Measurements from ENCODE around the gene DAP3. TPM values are rescaled to one million over a fixed set of nuclear protein-coding genes. Genes with fewer than 3 reads are reported as not detected.
"Not testable (repeated sequence)": the region's sequence is repeated elsewhere in the genome, so short reads cannot be mapped to it uniquely, and the experiment has no call there.

The DAP3 gene
- total and polyA plus RNA-seq, 5 experiments from 2014 or later = 111 to 162 (median 129) TPM

DNA sequence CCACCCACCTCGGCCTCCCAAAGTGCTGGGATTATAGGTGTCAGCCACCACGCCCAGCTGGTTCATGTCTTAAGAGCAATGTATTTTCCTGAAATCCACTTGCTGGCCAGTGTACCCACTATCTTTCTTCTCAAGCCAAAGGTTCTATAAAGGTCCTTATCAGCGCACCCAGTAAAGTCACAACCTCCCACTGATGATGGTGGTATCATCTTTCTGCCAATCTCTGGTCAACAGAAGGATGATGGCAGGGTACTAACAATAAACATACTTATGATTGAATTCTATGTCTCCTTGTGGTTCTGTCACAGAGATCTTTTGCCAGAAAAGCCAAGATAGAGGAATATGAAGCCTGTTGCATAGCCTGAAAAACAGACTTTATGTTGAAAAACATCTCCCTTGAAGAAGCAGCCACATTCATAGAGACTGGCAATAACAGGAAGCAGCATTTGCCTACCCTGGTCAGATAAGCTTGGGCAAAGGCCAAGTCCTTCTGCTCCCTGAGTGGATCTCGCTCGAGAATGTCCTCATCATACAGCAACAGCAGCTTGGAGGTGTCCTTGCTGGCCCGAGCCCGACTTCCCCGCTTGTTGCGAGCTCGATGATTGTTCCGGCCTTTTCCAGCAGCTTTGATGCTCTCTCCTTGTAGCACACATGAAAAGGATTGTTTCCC is 73.0 kb downstream of the DAP3 start:
- ATAC-seq = no peak
- DNase-seq = no peak
- POLR2A ChIA-PET = interaction anchor here (0.6 to 0.7 kb wide), 2 partner anchors 89 to 147 kb away, joined by 3 to 7 read pairs; no protein-coding TSS in a partner anchor
- H3K36me3 Mint-ChIP-seq = peaks cover 12 to 86% (median 30%) of the 10 kb centered on the region in 3 donors
- no peaks in the 10 kb centered on the region for H3K9me3 Mint-ChIP-seq
- peaks cover 0 to 1% (median 0%) of the 10 kb centered on the region in 4 donors for H3K4me1 Mint-ChIP-seq
- H3K27ac Mint-ChIP-seq = peak overlapping the region in 5 of 10 donors; percentile 11 to 66 (median 24)
- no peak overlapping the region for H3K4me3 Mint-ChIP-seq
- H3K27me3 Mint-ChIP-seq = no peaks in the 10 kb centered on the region

GRCh38 chr1:155763090-155763815 is 74.4 kb downstream of the DAP3 start:
- H3K4me3 Mint-ChIP-seq, DNase-seq, H3K27me3 Mint-ChIP-seq, POLR2A ChIA-PET, H3K9me3 Mint-ChIP-seq, H3K4me1 Mint-ChIP-seq, ATAC-seq: not testable (repeated sequence)
- Mint-ChIP-seq H3K27ac (peak overlapping the region in 4 of 10 donors; percentile 10 to 83 (median 65)), H3K36me3 (peaks cover 12 to 88% (median 29%) of the 10 kb centered on the region in 3 donors)

GRCh38 chr1:155763989-155764388 is 75.1 kb downstream of the DAP3 start:
- H3K27me3 Mint-ChIP-seq, ATAC-seq, H3K27ac Mint-ChIP-seq, H3K4me1 Mint-ChIP-seq, POLR2A ChIA-PET, DNase-seq, H3K9me3 Mint-ChIP-seq, H3K4me3 Mint-ChIP-seq: not testable (repeated sequence)
- H3K36me3 Mint-ChIP-seq = peaks cover 12 to 91% (median 26%) of the 10 kb centered on the region in 3 donors

GRCh38 chr1:155767399-155767989 is 78.6 kb downstream of the DAP3 start:
- ATAC-seq, DNase-seq, H3K9me3 Mint-ChIP-seq, H3K27me3 Mint-ChIP-seq, H3K27ac Mint-ChIP-seq, H3K4me1 Mint-ChIP-seq, H3K4me3 Mint-ChIP-seq: not testable (repeated sequence)
- H3K36me3 Mint-ChIP-seq = peaks cover 4 to 89% (median 20%) of the 10 kb centered on the region in 3 donors
- POLR2A ChIA-PET = interaction anchor here (0.7 kb wide), 1 partner anchor 39 kb away, joined by 3 read pairs; no protein-coding TSS in a partner anchor

DNA sequence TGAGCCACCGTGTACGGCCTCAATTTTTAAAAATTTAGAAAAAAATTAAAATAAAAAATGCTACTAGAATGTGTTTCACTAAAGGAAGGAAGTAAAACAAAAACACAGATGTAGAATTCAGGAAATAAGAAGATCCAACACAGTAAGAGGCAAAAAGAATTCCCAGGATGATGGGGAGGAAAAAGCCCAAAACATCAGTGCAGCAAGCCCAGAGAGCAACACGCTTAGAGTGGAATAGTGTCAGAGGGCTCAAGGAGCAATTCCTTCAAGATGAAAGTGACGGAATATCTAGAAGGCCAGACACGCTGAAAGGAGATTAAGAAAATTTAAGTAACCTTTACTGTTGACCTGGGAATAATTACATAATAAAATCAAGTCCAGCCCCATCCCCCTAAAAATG is 80.4 kb downstream of the DAP3 start:
- Mint-ChIP-seq H3K27me3 (no peaks in the 10 kb centered on the region), H3K9me3 (no peaks in the 10 kb centered on the region), H3K36me3 (peaks cover 0 to 89% (median 19%) of the 10 kb centered on the region in 3 donors), H3K4me1 (peaks cover 0 to 1% (median 0%) of the 10 kb centered on the region in 4 donors), H3K27ac (peak overlapping the region in 1 of 10 donors; percentile 30), H3K4me3 (no peak overlapping the region)
- POLR2A ChIA-PET = no interaction called here
- no peak for DNase-seq
- ATAC-seq = no peak

DNA sequence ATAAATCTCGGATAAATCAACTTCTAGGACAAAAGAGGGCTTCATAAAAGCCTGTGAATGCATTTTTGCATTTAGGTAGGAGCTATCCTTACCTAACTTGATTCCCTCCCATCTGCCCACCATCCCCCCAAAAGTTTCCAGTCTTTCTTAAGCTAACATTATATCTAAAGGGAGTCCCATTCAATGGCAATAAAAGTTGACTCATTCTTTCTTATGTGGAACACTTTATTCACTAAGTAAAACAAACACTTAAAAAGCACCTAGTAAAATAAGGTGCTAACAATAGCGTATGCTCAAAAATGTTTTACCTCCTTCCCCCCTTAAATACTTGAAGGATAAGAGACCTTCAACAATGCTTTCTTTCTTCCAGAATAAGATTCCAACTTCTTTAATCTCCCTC is 84.3 kb downstream of the DAP3 start:
- DNase-seq (no peak), ATAC-seq (no peak)
- peak overlapping the region in 2 of 10 donors; percentile 40 to 46 for H3K27ac Mint-ChIP-seq

DNA sequence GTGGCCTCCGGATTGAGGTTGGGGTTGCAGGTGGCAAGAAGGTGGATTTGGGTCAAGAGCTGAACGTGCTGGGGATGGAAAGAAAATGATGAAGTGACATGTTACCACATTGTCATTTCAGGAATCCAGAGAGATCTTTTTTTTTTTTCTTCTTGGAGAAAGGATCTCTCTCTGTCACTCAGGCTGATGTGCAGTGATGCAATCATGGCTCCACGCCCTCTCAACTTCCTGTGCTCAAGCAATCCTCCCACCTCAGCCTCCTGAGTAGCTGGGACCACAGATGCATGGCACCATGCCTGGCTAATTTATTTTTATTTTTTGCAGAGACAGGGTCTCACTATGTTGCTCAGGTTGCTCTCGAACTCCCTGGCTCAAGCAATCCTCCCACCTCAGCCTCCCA is 87.5 kb downstream of the DAP3 start:
- Mint-ChIP-seq H3K9me3 (no peaks in the 10 kb centered on the region), H3K4me1 (peaks cover 0 to 5% (median 0%) of the 10 kb centered on the region in 4 donors), H3K36me3 (peaks cover 6 to 77% (median 14%) of the 10 kb centered on the region in 3 donors), H3K27ac (peak overlapping the region in 5 of 10 donors; percentile 23 to 76 (median 67)), H3K27me3 (no peaks in the 10 kb centered on the region), H3K4me3 (no peak overlapping the region)
- POLR2A ChIA-PET = interaction anchor here (0.7 kb wide), 1 partner anchor 1896 kb away, joined by 3 read pairs; no protein-coding TSS in a partner anchor
- ATAC-seq = no peak
- DNase-seq = no peak

More for the DNA sequence above, 84.3 kb downstream of the DAP3 start:
- H3K27me3 Mint-ChIP-seq = no peaks in the 10 kb centered on the region
- peaks cover 6 to 95% (median 19%) of the 10 kb centered on the region in 3 donors for H3K36me3 Mint-ChIP-seq
- peaks cover 0 to 3% (median under 1%) of the 10 kb centered on the region in 4 donors for H3K4me1 Mint-ChIP-seq
- H3K9me3 Mint-ChIP-seq = no peaks in the 10 kb centered on the region
- H3K4me3 Mint-ChIP-seq = no peak overlapping the region
- POLR2A ChIA-PET = no interaction called here

DNA sequence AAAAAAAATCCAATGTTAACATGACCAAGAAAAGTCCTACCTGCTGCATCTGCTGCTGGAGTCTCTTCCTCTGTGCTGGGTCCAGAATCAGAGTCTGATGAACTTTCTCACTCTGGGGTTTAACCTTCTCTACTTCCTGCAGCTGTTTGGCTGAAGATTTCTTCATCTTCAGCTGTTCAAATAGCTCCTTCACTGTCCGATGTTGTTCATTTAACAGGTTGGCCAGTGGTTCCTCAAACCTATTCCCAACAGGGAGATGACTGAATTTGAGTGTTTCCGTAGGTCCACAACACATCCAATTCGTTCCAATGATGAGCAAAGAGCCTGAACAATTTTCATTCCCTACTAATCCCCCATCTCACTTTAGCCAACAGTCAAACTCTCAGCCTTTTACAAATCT is 88.7 kb downstream of the DAP3 start:
- Mint-ChIP-seq H3K36me3 (peaks cover 6 to 73% (median 8%) of the 10 kb centered on the region in 3 donors), H3K4me3 (no peak overlapping the region), H3K4me1 (peaks cover 0 to 5% (median 0%) of the 10 kb centered on the region in 4 donors), H3K9me3 (no peaks in the 10 kb centered on the region), H3K27ac (peak overlapping the region in 5 of 10 donors; percentile 21 to 64 (median 58)), H3K27me3 (no peaks in the 10 kb centered on the region)
- ATAC-seq (no peak), DNase-seq (no peak)
- POLR2A ChIA-PET = no interaction called here

Other genes starting within 250 kb of the DAP3 start
- 100 to 1,000 TPM in 1 of 2 experiments, 10 to 100 TPM in 1; 96.5 to 102 TPM for gene ASH1L, start 126.3 kb upstream of the DAP3 start, total RNA-seq
- 10 to 100 TPM; 12.2 to 22.0 (median 13.9) TPM for gene ASH1L, start 126.3 kb upstream of the DAP3 start, polyA plus RNA-seq
- 100 to 1,000 TPM; 101 to 108 TPM for gene MSTO1, start 78.9 kb upstream of the DAP3 start, total RNA-seq
- gene MSTO1, start 78.9 kb upstream of the DAP3 start, polyA plus RNA-seq = 10 to 100 TPM; 10.4 to 22.4 (median 13.7) TPM
- 100 to 1,000 TPM; 113 to 130 TPM for gene YY1AP1, start 317 bp upstream of the DAP3 start, total RNA-seq
- gene YY1AP1, start 317 bp upstream of the DAP3 start, polyA plus RNA-seq = 10 to 100 TPM; 24.1 to 50.5 (median 30.0) TPM
- 100 to 1,000 TPM; 120 to 131 TPM for gene GON4L, start 168.1 kb downstream of the DAP3 start, total RNA-seq
- gene GON4L, start 168.1 kb downstream of the DAP3 start, polyA plus RNA-seq = 10 to 100 TPM; 20.1 to 38.9 (median 21.3) TPM
- gene SYT11, start 170.5 kb downstream of the DAP3 start, total RNA-seq = 1 to 10 TPM; 4.0 to 4.1 TPM
- 10 to 100 TPM in 1 of 3 donors, 1 to 10 TPM in 2; 3.1 to 10.4 (median 6.9) TPM for gene SYT11, start 170.5 kb downstream of the DAP3 start, polyA plus RNA-seq
- 10 to 100 TPM; 39.2 to 42.5 TPM for gene RIT1, start 222.3 kb downstream of the DAP3 start, total RNA-seq
- gene RIT1, start 222.3 kb downstream of the DAP3 start, polyA plus RNA-seq = 10 to 100 TPM; 16.4 to 18.0 (median 17.0) TPM
- 100 to 1,000 TPM; 109 to 110 TPM for gene KHDC4, start 245.3 kb downstream of the DAP3 start, total RNA-seq
- gene KHDC4, start 245.3 kb downstream of the DAP3 start, polyA plus RNA-seq = 1 to 10 TPM; 5.0 to 7.2 (median 6.5) TPM